HG02970 (cell line): Measurements from ENCODE around the gene SEPTIN8.

Experiments
- ATAC-seq: cut with Tn5 transposase; IDR thresholded peaks from one replicate; pipeline ENCODE4 v1.9.1; 2021; ENCODE audit warnings: mild to moderate bottlenecking, moderate library complexity, moderate number of reproducible peaks; ENCODE audit not compliant: unreplicated experiment, low FRiP score

The SEPTIN8 gene

GRCh38 chr5:132718544-132719312 is 58.3 kb downstream of the SEPTIN8 start:
- no peak for ATAC-seq

GRCh38 chr5:132714456-132715307 is 62.4 kb downstream of the SEPTIN8 start:
- ATAC-seq = no peak

GRCh38 chr5:132708645-132709044 is 68.4 kb downstream of the SEPTIN8 start:
- ATAC-seq = no peak

GRCh38 chr5:132704875-132705274 is 72.2 kb downstream of the SEPTIN8 start:
- ATAC-seq = no peak
